Adipocyte (in vitro differentiated cells): ENCODE results near the gene MAP3K9.

Source experiments
- DNase-seq: peaks from one replicate; pipeline ENCODE4 v3.0.0-alpha.2; 2015; ENCODE audit warnings: low read depth
- H3K27me3 ChIP-seq: replicated peaks from 2 replicates; pipeline ENCODE4 v1.7.0; 2013; ENCODE audit warnings: mild to moderate bottlenecking, low read length, moderate library complexity; ENCODE audit not compliant: control insufficient read depth, insufficient read depth
- H3K36me3 ChIP-seq: 2 replicates; pipeline ENCODE4 v1.7.0; 2013; ENCODE audit warnings: low read length, mild to moderate bottlenecking, moderate library complexity; ENCODE audit not compliant: control insufficient read depth, insufficient read depth, severe bottlenecking
- H3K4me1 ChIP-seq: 2 replicates; pipeline ENCODE4 v1.7.0; 2013; ENCODE audit warnings: mild to moderate bottlenecking, low read length, moderate library complexity; ENCODE audit not compliant: control insufficient read depth, insufficient read depth
- H3K4me3 ChIP-seq: 2 replicates; pipeline ENCODE4 v1.7.0; 2013; ENCODE audit warnings: mild to moderate bottlenecking, low read length, moderate library complexity
- H3K9ac ChIP-seq: 2 replicates; pipeline ENCODE4 v1.7.0; 2013; ENCODE audit warnings: mild to moderate bottlenecking, low read length, moderate library complexity
- H3K9me3 ChIP-seq: 2 replicates; pipeline ENCODE4 v1.7.0; 2013; ENCODE audit warnings: mild to moderate bottlenecking, low read length, moderate library complexity; ENCODE audit not compliant: control insufficient read depth

MAP3K9 gene

DNA sequence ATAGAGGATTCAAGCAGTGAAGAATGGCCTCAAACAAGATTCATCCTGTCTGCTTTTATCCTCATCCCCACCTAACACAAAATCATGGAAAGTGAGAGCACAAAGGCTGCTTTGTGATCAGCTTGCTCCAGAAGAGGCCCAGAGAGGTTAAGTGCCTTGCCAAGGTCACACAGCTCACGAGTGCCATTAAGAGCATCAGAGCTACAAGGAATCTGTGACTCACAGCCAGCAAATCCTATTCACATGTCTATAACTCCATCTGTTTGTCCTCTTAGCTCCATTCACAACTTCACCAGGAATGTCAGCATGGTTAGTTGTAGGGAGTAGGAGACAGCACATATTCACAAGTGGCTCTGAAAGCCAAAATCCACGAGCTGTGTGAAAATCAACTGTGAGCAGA lies 87.8 kb downstream of the MAP3K9 start:
- Histone ChIP-seq H3K36me3 (no peaks in the 10 kb centered on the region), H3K27me3 (peaks cover 47% of the 10 kb centered on the region)
- no peak for DNase-seq

DNA sequence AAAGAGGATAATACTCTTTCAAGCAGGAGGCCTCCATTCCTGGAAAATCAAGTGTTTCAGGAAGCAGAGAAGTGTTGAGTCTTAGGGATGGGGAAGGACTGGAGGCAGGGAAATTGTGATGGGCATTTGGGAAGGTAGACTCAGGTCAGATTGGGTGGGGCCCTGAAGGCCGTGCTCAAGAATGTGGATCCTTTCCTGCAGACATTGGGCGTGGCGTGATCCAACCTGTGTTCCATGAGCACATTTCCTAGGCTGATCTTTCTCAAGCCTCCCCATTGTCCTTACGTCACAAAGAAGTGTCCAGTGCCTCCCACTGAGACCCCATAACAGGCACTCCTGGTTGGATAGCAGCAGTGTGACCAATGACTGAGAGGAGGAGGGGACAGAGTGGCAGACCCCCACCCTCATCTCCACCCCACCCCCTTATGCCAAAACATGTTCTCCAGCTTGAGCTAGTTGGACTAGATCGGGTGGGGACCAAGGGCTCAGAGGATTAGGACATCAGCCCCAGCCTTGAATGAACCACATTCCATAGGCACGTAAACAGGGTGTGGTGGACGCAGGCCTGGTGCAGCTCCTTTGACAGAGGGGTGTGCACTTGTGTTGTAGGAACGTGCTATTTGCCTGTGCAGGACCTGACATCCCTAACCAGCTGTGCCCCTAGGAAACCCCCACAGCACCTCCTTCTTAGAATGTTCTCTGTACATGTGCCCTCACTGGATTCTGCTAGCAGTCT lies 90.8 kb downstream of the MAP3K9 start:
- H3K4me1 ChIP-seq: peaks cover 9% of the 10 kb centered on the region
- peaks cover 34% of the 10 kb centered on the region for H3K27me3 ChIP-seq
- H3K9ac ChIP-seq: no peak overlapping the region
- no peaks in the 10 kb centered on the region for H3K9me3 ChIP-seq
- no peak for DNase-seq
- H3K36me3 ChIP-seq: no peaks in the 10 kb centered on the region
- H3K4me3 ChIP-seq: no peak overlapping the region

More for the DNA sequence above, 87.8 kb downstream of the MAP3K9 start:
- Histone ChIP-seq H3K9ac (no peak overlapping the region), H3K9me3 (no peaks in the 10 kb centered on the region), H3K4me1 (peaks cover 10% of the 10 kb centered on the region), H3K4me3 (no peak overlapping the region)

DNA sequence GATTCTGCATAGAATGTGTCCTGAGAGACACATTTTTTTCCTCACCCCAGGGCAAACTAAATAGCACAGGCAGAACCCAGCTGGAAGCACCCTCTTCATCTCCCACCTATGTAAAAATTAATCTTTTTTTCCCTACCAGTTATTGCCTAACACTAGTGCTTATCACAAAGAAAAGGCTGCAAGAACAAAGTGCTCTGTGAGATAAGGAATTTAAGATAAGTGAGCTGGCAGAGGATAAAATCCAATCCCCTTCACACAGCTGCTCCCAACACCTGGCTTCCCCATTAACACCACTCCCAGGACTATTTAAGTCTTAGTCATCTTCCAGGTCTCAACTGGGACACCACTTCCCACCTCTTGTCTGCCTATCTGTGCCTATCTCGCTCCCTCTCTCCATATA lies 92.4 kb downstream of the MAP3K9 start:
- no peak for DNase-seq
- Histone ChIP-seq H3K36me3 (no peaks in the 10 kb centered on the region), H3K9ac (no peak overlapping the region), H3K4me3 (no peak overlapping the region), H3K4me1 (peaks cover 9% of the 10 kb centered on the region), H3K27me3 (peaks cover 21% of the 10 kb centered on the region), H3K9me3 (no peaks in the 10 kb centered on the region)

DNA sequence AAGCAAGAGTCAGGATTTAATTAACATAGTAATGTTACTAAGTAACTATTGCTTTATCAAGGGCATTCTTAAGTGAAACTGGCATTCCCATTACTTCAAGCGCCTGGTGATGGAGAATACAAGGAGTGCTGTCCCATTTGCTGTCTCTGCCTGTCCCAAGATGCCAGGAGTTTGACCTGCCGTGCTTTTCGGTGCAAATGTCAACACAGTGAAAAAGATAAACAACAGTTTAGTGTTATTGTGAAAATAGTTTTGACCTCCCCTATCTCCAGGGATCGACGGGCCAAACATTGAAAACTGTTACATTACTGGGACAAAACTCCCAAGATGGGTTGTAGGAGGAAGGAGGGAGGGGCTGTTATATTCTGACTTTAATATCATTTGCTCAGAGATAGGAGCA lies 92.8 kb downstream of the MAP3K9 start:
- no peaks in the 10 kb centered on the region for H3K36me3 ChIP-seq
- H3K9me3 ChIP-seq: no peaks in the 10 kb centered on the region
- H3K27me3 ChIP-seq: peaks cover 21% of the 10 kb centered on the region
- H3K9ac ChIP-seq: no peak overlapping the region
- H3K4me3 ChIP-seq: no peak overlapping the region
- no peak for DNase-seq
- H3K4me1 ChIP-seq: peaks cover 4% of the 10 kb centered on the region

DNA sequence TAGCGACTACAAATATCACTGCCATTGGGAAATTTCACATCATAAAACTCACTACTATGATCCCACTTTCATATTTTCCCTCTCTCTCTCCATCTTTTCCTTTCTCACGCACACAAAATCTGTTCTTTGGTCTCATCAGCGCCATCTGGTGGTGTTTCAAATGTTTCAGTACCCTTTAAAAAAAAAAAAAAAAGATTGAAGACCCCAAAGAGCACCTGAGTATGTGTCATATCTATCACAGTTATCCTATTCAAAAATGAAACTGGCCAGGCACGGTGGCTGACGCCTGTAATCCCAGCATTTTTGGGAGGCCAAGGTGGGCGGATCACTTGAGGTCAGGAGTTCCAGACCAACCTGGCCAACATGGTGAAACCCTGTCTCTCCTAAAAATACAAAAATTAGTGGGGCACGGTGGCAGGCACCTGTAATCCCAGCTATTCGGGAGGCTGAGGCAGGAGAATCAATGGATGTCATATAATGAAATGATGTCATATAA lies 95.2 kb downstream of the MAP3K9 start:
- H3K9ac ChIP-seq: no peak overlapping the region
- H3K27me3 ChIP-seq: peaks cover 18% of the 10 kb centered on the region
- H3K36me3 ChIP-seq: no peaks in the 10 kb centered on the region
- H3K4me1 ChIP-seq: no peaks in the 10 kb centered on the region
- DNase-seq: peak; percentile 87
- no peak overlapping the region for H3K4me3 ChIP-seq
- H3K9me3 ChIP-seq: no peaks in the 10 kb centered on the region

DNA sequence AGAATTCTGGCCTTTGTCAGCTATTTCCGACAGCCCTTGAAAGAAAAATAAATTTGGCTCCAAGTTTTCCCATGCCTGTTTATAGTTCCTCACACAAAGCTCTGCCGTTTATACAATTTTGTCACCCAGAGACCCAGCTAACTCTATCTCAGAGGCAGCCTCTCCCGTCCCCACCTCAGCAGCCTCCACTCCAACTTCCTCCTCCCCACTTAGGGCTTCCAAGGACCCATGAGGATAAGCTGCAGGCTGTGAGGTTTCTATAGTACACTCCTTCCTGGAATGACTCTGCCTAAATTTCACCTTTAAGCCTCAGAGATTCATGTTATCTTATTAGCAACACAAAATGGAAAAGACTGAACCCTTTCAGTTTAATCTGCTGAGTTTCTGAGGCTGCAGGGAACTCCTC lies 95.8 kb downstream of the MAP3K9 start:
- no peak for DNase-seq
- Histone ChIP-seq H3K4me3 (no peak overlapping the region), H3K4me1 (no peaks in the 10 kb centered on the region), H3K9me3 (no peaks in the 10 kb centered on the region), H3K9ac (no peak overlapping the region), H3K27me3 (peaks cover 16% of the 10 kb centered on the region), H3K36me3 (no peaks in the 10 kb centered on the region)

DNA sequence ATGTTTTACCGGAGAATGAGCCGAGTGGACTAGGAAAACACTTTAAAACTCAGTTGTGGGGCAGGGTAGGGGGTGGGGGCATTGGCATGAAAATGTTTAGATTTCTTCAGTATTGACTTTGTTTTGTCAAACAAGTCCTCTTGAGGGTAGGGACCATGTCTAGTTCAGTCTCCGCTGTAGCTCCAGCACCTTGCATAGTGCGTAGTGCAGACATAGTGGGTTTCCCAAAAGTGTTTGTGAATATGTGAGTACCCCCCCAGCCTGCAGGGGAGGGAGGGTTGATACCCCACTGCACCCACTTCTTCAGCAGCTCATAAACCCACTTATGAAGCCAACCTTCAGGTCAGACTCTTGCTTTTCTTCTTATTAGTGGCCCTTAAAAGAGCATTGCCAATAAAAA lies 96.2 kb downstream of the MAP3K9 start:
- H3K9me3 ChIP-seq: no peaks in the 10 kb centered on the region
- peaks cover 16% of the 10 kb centered on the region for H3K27me3 ChIP-seq
- no peak for DNase-seq
- H3K4me1 ChIP-seq: no peaks in the 10 kb centered on the region
- H3K36me3 ChIP-seq: no peaks in the 10 kb centered on the region
- no peak overlapping the region for H3K4me3 ChIP-seq
- no peak overlapping the region for H3K9ac ChIP-seq

DNA sequence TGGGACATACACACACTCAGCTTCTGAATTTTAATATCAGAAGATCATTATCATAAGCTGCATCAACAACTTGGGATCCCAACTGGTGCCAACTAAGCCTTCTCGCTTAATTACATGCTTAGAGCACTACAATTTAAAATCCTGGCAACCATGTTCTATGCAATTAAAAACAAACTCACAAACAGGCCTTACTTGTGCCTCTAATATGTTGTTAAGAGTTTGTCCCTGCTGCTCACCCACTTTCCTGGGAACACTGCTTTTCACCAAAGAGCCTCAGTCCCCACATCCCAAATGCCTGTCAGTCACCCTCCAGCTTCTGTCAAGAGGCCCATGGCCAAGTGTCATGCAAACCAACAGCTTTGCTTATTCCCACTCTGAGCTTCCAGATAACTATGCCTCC lies 97.9 kb downstream of the MAP3K9 start:
- Histone ChIP-seq H3K9me3 (no peaks in the 10 kb centered on the region), H3K4me3 (no peak overlapping the region)
- no peak for DNase-seq

DNA sequence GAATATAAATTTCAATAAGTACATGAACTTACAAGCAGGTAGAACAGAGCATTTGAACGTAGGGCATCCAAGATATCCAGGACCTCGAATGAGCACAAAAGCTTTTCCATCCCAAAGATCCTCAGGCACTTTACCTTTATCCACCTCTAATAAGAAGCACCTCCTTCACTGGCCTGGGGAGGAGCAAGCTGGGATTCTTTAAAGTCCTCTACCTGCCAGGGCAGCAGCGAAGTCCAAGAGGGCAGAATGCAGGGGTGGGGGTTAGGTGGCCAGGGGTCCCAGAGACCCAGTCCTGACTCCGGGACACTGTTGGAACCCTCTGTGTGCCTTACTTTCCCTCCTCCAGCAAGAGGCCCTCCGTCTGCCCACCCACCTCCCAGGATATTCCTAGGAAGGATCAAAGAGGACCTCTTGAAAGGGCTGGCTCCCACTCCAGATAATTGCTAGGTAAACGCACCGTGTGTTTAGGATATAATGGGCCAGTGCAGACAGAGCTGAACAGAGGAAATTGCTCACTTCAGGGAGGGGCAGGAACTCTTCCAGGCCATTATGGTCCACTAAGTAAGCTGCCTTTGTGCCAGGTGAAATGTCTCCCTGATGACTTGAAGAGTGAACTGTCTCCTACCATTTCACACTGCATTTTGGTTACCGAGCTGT lies 99.5 kb downstream of the MAP3K9 start:
- no peaks in the 10 kb centered on the region for H3K4me1 ChIP-seq
- no peak for DNase-seq
- H3K4me3 ChIP-seq: no peak overlapping the region
- H3K27me3 ChIP-seq: peaks cover 5% of the 10 kb centered on the region
- no peaks in the 10 kb centered on the region for H3K9me3 ChIP-seq
- H3K9ac ChIP-seq: no peak overlapping the region
- no peaks in the 10 kb centered on the region for H3K36me3 ChIP-seq

More for the DNA sequence above, 97.9 kb downstream of the MAP3K9 start:
- Histone ChIP-seq H3K4me1 (no peaks in the 10 kb centered on the region), H3K27me3 (peaks cover 5% of the 10 kb centered on the region), H3K9ac (no peak overlapping the region), H3K36me3 (no peaks in the 10 kb centered on the region)

DNA sequence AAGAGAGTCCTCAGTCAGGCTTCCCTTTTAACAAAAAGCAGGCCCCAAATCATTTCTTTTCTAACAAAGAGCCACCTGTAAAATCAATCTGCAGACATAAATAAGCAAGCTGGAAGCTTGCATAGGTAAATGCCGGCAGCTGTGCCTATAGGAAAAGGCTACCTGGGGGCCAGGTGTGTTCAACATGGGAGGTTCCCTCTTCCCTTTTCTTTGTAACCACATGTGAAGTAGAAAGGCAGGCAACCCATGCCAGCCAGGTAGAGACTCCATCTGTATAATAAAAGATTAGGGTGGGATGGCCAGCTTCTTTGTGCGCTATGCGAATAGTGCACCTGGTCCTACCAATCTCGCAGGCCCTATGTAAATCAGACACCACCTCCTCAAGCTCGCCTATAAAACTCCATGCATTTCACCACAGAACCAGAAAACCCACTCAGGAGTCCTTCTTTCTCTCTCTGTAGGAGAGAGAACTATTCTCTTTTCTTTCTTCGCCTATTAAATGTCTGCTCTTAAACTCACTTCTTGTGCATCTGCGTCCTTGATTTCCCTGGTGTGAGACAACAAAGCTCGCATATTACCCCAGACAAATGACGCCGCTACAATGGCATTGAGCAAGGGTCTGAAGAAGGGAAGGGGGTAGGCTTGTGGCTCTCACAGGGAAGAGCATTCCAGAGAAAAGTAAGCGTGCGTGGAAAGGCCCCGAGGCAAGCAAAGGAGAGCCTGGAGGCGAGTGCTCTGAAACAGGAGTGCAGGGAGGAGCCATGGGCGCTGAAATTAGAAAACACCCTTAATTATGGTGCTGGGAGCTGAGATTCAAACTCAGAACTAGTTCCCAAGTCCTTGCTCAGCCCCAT lies 100.4 kb downstream of the MAP3K9 start:
- Histone ChIP-seq H3K9ac (no peak overlapping the region), H3K4me3 (no peak overlapping the region), H3K36me3 (no peaks in the 10 kb centered on the region), H3K9me3 (no peaks in the 10 kb centered on the region), H3K4me1 (no peaks in the 10 kb centered on the region), H3K27me3 (peaks cover 8% of the 10 kb centered on the region)
- no peak for DNase-seq
